K562 (cell line): ENCODE measurements around the gene TUBG2. TPM values are rescaled to one million over a fixed set of nuclear protein-coding genes. Genes with fewer than 3 reads are reported as not detected.

Experiments
- ARID2 ChIP-seq: fragments of 450-650 bp; IDR thresholded peaks from 2 replicates; pipeline ENCODE4 v1.6.1; 2017; ENCODE audit warnings: antibody characterized with exemption, mild to moderate bottlenecking
- BRD9 ChIP-seq: fragments of 450-650 bp; IDR thresholded peaks from 2 replicates; pipeline ENCODE4 v1.6.1; 2018; ENCODE audit warnings: low read depth; ENCODE audit not compliant: partially characterized antibody
- C11orf30 ChIP-seq: fragments of 450-650 bp; IDR thresholded peaks from 2 replicates; pipeline ENCODE4 v1.6.1; 2016; ENCODE audit warnings: low read depth, mild to moderate bottlenecking
- ELF4 ChIP-seq: fragments of 450-650 bp; formaldehyde crosslinking; IDR thresholded peaks from 2 replicates; pipeline ENCODE4 v1.4.0; 2022; ENCODE audit warnings: missing genetic modification characterization
- EZH2 ChIP-seq: IDR thresholded peaks from 2 replicates; pipeline ENCODE4 v1.6.1; 2012; ENCODE audit warnings: low read depth, mild to moderate bottlenecking, inconsistent platforms, low read length, borderline replicate concordance
- HMG20B ChIP-seq: fragments of 250-450 bp; sonication (Bioruptor Pico); IDR thresholded peaks from 2 replicates; pipeline ENCODE4 v1.5.0; 2021; ENCODE audit warnings: mild to moderate bottlenecking
- HMGN3 ChIP-seq: IDR thresholded peaks from 2 replicates; pipeline ENCODE4 v1.6.1; 2011; ENCODE audit warnings: borderline replicate concordance, low read depth, mild to moderate bottlenecking, mixed read lengths, low read length; ENCODE audit not compliant: insufficient read length; ENCODE audit errors: extremely low read depth
- L3MBTL2 ChIP-seq: fragments of 450-650 bp; IDR thresholded peaks from 2 replicates; pipeline ENCODE4 v1.6.1; 2016; ENCODE audit warnings: mild to moderate bottlenecking, moderate library complexity
- MEF2D ChIP-seq: conservative IDR thresholded peaks from 2 replicates; pipeline ENCODE4 v1.6.1; 2016; ENCODE audit warnings: low read depth, missing genetic modification characterization, missing compliant biosample characterization
- MYC ChIP-seq, 2 experiments: fragments of 250-450 bp in 1 of 2; sonication (Bioruptor Pico) in 1 of 2; IDR thresholded peaks; 2 replicates each; pipeline versions ENCODE4 v1.5.1 to v1.6.1; 2012 to 2021; ENCODE audit warnings: low read depth in 2 of 2, borderline replicate concordance in 1 of 2, improper control_type of control experiment in 1 of 2, low read length in 1 of 2, mild to moderate bottlenecking in 1 of 2, moderate library complexity in 1 of 2
- NEUROD1 ChIP-seq: fragments of 150-350 bp; IDR thresholded peaks from 2 replicates; pipeline ENCODE4 v1.6.1; 2014; ENCODE audit warnings: borderline replicate concordance, low read length, low read depth; ENCODE audit not compliant: partially characterized antibody
- POLR3G ChIP-seq: IDR thresholded peaks from 2 replicates; pipeline ENCODE4 v1.6.1; 2011; ENCODE audit not compliant: insufficient read length, insufficient replicate concordance; ENCODE audit errors: extremely low read depth
- SMAD3 ChIP-seq: fragments of 450-650 bp; formaldehyde crosslinking; conservative IDR thresholded peaks from 2 replicates; pipeline ENCODE4 v1.4.0; 2020; ENCODE audit warnings: mild to moderate bottlenecking
- SRF ChIP-seq, 2 experiments: fragments of 250-450, 450-650 bp in 1 of 2; sonication (Bioruptor Pico) in 1 of 2; sonication (generic) in 1 of 2; formaldehyde crosslinking; IDR thresholded peaks; 2 replicates each; pipeline versions ENCODE4 v1.5.0 to v1.5.1; 2020 to 2022; ENCODE audit warnings: mild to moderate bottlenecking in 1 of 2, missing genetic modification reagents in 1 of 2
- SUPT5H ChIP-seq: fragments of 450-650 bp; IDR thresholded peaks from 2 replicates; pipeline ENCODE4 v1.6.1; 2016
- TARDBP ChIP-seq: fragments of 450-650 bp; IDR thresholded peaks from 2 replicates; pipeline ENCODE4 v1.6.1; 2016
- UBTF ChIP-seq, 2 experiments: IDR thresholded peaks; 2 replicates each; pipeline ENCODE4 v1.6.1; 2012; ENCODE audit warnings: improper control_type of control experiment in 2 of 2, low read depth in 2 of 2, low read length in 2 of 2, borderline replicate concordance in 1 of 2
- ZNF124 ChIP-seq: sonication (generic); formaldehyde crosslinking; IDR thresholded peaks from 2 replicates; pipeline ENCODE4 v1.8.1; 2022; ENCODE audit warnings: missing genetic modification reagents
- ZNF3 ChIP-seq: fragments of 250-450 bp; sonication (Bioruptor Pico); IDR thresholded peaks from 2 replicates; pipeline ENCODE4 v1.5.0; 2021; ENCODE audit warnings: mild to moderate bottlenecking, moderate library complexity
- ZNF347 ChIP-seq: fragments of 450-650 bp; formaldehyde crosslinking; IDR thresholded peaks from 2 replicates; pipeline ENCODE4 v1.4.0; 2020; ENCODE audit warnings: low read depth, mild to moderate bottlenecking, moderate library complexity
- ZNF57 ChIP-seq: fragments of 450-650 bp; formaldehyde crosslinking; IDR thresholded peaks from 2 replicates; pipeline ENCODE4 v1.4.0; 2020; ENCODE audit warnings: mild to moderate bottlenecking, moderate library complexity
- ZNF766 ChIP-seq: fragments of 200-800 bp; sonication (Bioruptor generic); conservative IDR thresholded peaks from 2 replicates; pipeline ENCODE4 v1.6.1; 2016; ENCODE audit warnings: missing genetic modification characterization, missing compliant biosample characterization
- ZNF830 ChIP-seq: fragments of 250-450 bp; sonication (Bioruptor Pico); IDR thresholded peaks from 2 replicates; pipeline ENCODE4 v1.5.0; 2021; ENCODE audit warnings: mild to moderate bottlenecking
- ZSCAN29 ChIP-seq: fragments of 450-650 bp; IDR thresholded peaks from 2 replicates; pipeline ENCODE4 v1.6.1; 2017
- polyA plus RNA-seq, 8 experiments: library from polyadenylated mRNA; depleted of rRNA in 4 of 8; stranded (reverse) in 5 of 8; unstranded in 3 of 8; fragments of >200 nt; fragmentation: Nextera tagmentation in 2 of 8; fragmentation: Illumina TruSeq in 1 of 8; extraction: Ambion mirVana in 2 of 8; extraction: Trizol in 1 of 8; gene quantifications; 2 replicates each; pipeline versions ENCODE4 v1.2.1 to v1.2.3, GENCODE V29; 2011 to 2014; ENCODE audit warnings: inconsistent platforms in 1 of 8, missing spikeins in 1 of 8
- total RNA-seq, 7 experiments: library from RNA; depleted of rRNA in 6 of 7; stranded (reverse); fragments of >200 nt in 6 of 7; fragmentation: Illumina TruSeq in 2 of 7; extraction: Trizol in 2 of 7; gene quantifications; 2 replicates each; pipeline versions ENCODE4 v1.2.1 to v1.2.3, GENCODE V29; 2011 to 2021; ENCODE audit warnings: low replicate concordance in 1 of 7
- TF ChIP-seq, protein P1 (sequence below): sonication (generic); formaldehyde crosslinking; IDR thresholded peaks from 2 replicates; pipeline ENCODE4 v1.8.1; 2022; ENCODE audit warnings: missing genetic modification reagents
- TF ChIP-seq, protein P2 (sequence below): fragments of 250-450 bp; sonication (Bioruptor Pico); IDR thresholded peaks from 2 replicates; pipeline ENCODE4 v1.5.0; 2021

Gene TUBG2
- total and polyA plus RNA-seq, 9 of the 15 experiments (the other 6 are each of a cell fraction or from before 2014, with no cell fraction given), result 0.09 to 0.80 (median 0.24) TPM; not detected in 2

DNA sequence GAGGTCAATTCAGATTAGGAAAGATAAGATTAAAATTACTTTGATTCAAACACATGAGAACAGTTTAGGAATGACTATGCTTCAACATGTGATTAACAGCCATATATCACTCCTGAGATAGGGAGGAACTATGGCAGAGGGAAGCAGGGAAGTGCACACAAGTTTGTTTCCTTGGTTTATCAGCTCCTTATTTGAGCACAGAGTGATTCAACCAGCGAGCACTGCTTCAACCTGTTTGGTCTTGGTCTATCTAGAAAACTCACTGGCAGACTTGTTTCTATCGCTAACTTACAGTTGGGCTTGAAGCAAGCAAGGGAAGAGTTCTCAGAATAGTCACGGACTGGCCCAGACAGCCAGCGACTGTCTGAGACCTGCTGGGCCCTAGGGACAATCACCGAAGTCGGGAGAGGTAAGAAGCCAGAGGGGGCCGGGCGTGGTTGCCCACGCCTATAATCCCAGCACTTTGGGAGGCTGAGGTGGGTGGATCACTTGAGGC, 26.1 kb upstream of the TUBG2 start (continued):
- TF ChIP-seq ZSCAN29, result no peak
- peak; percentile 50 for TF ChIP-seq NEUROD1
- TF ChIP-seq EZH2, result no peak
- TF ChIP-seq C11orf30, result no peak
- no peak for TF ChIP-seq MYC (IDR thresholded peaks at IDR 0.05; ENCODE audit: low read depth, low read length)
- TF ChIP-seq MYC (CRISPR knock-in tag; IDR thresholded peaks at IDR 0.05; ENCODE audit: borderline replicate concordance, low read depth), result no peak
- no peak for TF ChIP-seq SMAD3
- TF ChIP-seq TARDBP, result peak; percentile 45; the same call in 1 of the 2 replicates
- TF ChIP-seq MEF2D (tag), result no peak
- no peak for TF ChIP-seq ZNF3 (CRISPR knock-in tag)
- TF ChIP-seq, protein P1, sequence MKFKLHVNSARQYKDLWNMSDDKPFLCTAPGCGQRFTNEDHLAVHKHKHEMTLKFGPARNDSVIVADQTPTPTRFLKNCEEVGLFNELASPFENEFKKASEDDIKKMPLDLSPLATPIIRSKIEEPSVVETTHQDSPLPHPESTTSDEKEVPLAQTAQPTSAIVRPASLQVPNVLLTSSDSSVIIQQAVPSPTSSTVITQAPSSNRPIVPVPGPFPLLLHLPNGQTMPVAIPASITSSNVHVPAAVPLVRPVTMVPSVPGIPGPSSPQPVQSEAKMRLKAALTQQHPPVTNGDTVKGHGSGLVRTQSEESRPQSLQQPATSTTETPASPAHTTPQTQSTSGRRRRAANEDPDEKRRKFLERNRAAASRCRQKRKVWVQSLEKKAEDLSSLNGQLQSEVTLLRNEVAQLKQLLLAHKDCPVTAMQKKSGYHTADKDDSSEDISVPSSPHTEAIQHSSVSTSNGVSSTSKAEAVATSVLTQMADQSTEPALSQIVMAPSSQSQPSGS (CRISPR knock-in tag), result no peak
- TF ChIP-seq ARID2, result no peak
- no peak for TF ChIP-seq ELF4 (CRISPR knock-in tag)
- no peak for TF ChIP-seq ZNF124 (CRISPR knock-in tag)
- TF ChIP-seq BRD9, result no peak
- TF ChIP-seq ZNF766 (CRISPR knock-in tag), result peak; percentile 70; the same call in 1 of the 2 replicates
- TF ChIP-seq ZNF830 (CRISPR knock-in tag), result no peak
- peak in 1 of 2 experiments; percentile 95; a peak in 2 of 4 replicates for TF ChIP-seq SRF (CRISPR knock-in tag; IDR thresholded peaks at IDR 0.05)
- TF ChIP-seq POLR3G, result no peak
- TF ChIP-seq UBTF (IDR thresholded peaks at IDR 0.05; ENCODE audit: borderline replicate concordance in 1 of 2, low read depth in 2 of 2, low read length in 2 of 2), result no peak
- TF ChIP-seq L3MBTL2, result peak; percentile 31; the same call in 1 of the 2 replicates
- TF ChIP-seq HMG20B (CRISPR knock-in tag), result no peak
- TF ChIP-seq SUPT5H, result no peak
- no peak for TF ChIP-seq HMGN3
- no peak for TF ChIP-seq ZNF347 (CRISPR knock-in tag)
- no peak for TF ChIP-seq ZNF57 (CRISPR knock-in tag)
- TF ChIP-seq, protein P2, sequence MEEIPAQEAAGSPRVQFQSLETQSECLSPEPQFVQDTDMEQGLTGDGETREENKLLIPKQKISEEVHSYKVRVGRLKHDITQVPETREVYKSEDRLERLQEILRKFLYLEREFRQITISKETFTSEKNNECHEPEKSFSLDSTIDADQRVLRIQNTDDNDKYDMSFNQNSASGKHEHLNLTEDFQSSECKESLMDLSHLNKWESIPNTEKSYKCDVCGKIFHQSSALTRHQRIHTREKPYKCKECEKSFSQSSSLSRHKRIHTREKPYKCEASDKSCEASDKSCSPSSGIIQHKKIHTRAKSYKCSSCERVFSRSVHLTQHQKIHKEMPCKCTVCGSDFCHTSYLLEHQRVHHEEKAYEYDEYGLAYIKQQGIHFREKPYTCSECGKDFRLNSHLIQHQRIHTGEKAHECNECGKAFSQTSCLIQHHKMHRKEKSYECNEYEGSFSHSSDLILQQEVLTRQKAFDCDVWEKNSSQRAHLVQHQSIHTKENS (CRISPR knock-in tag), result no peak
